ENCODE data around the gene CYSRT1.

DNA sequence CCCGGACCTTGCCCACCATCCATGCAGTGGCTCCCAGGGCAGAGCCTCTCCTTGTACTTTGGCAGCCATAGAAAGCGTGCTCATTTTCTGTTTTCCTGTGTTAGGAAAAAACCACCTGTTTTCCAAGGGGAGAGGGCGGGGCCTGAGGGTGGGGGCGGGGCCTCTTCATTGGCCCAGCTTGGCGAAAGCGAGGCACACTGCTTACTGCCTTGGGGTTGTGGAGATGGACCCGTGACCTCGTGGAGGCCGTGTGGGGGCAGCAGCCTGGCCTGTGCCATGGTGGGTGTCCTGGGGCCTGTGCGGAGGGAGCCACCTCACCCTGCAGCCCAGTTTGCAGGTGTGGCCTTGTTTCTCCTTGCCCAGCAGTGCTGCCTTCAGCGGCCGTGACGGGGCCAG is 48.1 kb downstream of the CYSRT1 start:
- TF ChIP-seq GLIS2 (tag by site-specific recombination; IDR thresholded peaks at IDR 0.05) (no peak), YY2 (tag by site-specific recombination; IDR thresholded peaks at IDR 0.05) (no peak), KLF16 (tag by site-specific recombination; IDR thresholded peaks at IDR 0.05) (no peak), ZNF133 (tag by site-specific recombination; IDR thresholded peaks at IDR 0.05) (no peak), YY1 (tag by site-specific recombination; IDR thresholded peaks at IDR 0.05) (no peak)
- TF ChIP-seq, protein P1, sequence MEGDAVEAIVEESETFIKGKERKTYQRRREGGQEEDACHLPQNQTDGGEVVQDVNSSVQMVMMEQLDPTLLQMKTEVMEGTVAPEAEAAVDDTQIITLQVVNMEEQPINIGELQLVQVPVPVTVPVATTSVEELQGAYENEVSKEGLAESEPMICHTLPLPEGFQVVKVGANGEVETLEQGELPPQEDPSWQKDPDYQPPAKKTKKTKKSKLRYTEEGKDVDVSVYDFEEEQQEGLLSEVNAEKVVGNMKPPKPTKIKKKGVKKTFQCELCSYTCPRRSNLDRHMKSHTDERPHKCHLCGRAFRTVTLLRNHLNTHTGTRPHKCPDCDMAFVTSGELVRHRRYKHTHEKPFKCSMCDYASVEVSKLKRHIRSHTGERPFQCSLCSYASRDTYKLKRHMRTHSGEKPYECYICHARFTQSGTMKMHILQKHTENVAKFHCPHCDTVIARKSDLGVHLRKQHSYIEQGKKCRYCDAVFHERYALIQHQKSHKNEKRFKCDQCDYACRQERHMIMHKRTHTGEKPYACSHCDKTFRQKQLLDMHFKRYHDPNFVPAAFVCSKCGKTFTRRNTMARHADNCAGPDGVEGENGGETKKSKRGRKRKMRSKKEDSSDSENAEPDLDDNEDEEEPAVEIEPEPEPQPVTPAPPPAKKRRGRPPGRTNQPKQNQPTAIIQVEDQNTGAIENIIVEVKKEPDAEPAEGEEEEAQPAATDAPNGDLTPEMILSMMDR (tag by site-specific recombination; IDR thresholded peaks at IDR 0.05), result no peak
- TF ChIP-seq, protein P2, sequence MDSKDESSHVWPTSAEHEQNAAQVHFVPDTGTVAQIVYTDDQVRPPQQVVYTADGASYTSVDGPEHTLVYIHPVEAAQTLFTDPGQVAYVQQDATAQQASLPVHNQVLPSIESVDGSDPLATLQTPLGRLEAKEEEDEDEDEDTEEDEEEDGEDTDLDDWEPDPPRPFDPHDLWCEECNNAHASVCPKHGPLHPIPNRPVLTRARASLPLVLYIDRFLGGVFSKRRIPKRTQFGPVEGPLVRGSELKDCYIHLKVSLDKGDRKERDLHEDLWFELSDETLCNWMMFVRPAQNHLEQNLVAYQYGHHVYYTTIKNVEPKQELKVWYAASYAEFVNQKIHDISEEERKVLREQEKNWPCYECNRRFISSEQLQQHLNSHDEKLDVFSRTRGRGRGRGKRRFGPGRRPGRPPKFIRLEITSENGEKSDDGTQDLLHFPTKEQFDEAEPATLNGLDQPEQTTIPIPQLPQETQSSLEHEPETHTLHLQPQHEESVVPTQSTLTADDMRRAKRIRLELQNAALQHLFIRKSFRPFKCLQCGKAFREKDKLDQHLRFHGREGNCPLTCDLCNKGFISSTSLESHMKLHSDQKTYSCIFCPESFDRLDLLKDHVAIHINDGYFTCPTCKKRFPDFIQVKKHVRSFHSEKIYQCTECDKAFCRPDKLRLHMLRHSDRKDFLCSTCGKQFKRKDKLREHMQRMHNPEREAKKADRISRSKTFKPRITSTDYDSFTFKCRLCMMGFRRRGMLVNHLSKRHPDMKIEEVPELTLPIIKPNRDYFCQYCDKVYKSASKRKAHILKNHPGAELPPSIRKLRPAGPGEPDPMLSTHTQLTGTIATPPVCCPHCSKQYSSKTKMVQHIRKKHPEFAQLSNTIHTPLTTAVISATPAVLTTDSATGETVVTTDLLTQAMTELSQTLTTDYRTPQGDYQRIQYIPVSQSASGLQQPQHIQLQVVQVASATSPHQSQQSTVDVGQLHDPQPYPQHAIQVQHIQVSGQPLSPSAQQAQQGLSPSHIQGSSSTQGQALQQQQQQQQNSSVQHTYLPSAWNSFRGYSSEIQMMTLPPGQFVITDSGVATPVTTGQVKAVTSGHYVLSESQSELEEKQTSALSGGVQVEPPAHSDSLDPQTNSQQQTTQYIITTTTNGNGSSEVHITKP (tag by site-specific recombination; IDR thresholded peaks at IDR 0.05), result no peak
